ENCODE data around the gene MAVS.
"Not testable (repeated sequence)": the region's sequence is repeated elsewhere in the genome, so short reads cannot be mapped to it uniquely, and the experiment has no call there.

DNA sequence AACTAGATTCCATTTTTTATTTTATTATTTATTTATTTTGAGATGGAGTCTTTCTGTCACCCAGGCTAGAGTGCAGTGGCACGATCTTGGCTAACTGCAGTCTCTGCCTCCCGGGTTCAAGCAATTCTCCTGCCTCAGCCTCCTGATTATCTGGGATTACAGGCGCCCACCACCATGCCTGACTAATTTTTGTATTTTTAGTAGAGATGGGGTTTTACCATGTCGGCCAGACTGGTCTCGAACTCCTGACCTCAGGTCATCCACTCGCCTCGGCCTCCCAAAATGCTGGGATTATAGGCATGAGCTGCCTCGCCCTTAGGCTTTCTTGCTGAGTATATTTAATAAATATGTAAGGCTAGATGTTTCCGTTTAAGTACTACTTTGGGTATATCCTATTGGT lies 51.5 kb downstream of the MAVS start:
- TF ChIP-seq, protein P1, sequence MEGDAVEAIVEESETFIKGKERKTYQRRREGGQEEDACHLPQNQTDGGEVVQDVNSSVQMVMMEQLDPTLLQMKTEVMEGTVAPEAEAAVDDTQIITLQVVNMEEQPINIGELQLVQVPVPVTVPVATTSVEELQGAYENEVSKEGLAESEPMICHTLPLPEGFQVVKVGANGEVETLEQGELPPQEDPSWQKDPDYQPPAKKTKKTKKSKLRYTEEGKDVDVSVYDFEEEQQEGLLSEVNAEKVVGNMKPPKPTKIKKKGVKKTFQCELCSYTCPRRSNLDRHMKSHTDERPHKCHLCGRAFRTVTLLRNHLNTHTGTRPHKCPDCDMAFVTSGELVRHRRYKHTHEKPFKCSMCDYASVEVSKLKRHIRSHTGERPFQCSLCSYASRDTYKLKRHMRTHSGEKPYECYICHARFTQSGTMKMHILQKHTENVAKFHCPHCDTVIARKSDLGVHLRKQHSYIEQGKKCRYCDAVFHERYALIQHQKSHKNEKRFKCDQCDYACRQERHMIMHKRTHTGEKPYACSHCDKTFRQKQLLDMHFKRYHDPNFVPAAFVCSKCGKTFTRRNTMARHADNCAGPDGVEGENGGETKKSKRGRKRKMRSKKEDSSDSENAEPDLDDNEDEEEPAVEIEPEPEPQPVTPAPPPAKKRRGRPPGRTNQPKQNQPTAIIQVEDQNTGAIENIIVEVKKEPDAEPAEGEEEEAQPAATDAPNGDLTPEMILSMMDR (IDR thresholded peaks at IDR 0.05): not testable (repeated sequence)
- TF ChIP-seq POLR2A (IDR thresholded peaks at IDR 0.05): not testable (repeated sequence)
